Measurements from ENCODE around the gene ZDHHC11B.
"Not testable (repeated sequence)": the region's sequence is repeated elsewhere in the genome, so short reads cannot be mapped to it uniquely, and the experiment has no call there.

GRCh38 chr5:696191-696590 lies 88.3 kb downstream of the ZDHHC11B start:
- TF ChIP-seq POLR2A, CTCF (IDR thresholded peaks at IDR 0.05): not testable (repeated sequence)
